SK-MEL-5 (cell line): ENCODE results near the gene ASCC3. TPM values are rescaled to one million over a fixed set of nuclear protein-coding genes. Genes with fewer than 3 reads are reported as not detected.
A peak's percentile ranks its signal among the peaks of the same experiment; 100 is the strongest.
"Not testable (repeated sequence)": the region's sequence is repeated elsewhere in the genome, so short reads cannot be mapped to it uniquely, and the experiment has no call there.

Experiments
- DNase-seq: peaks from one replicate; pipeline ENCODE4 v3.0.0-alpha.2; 2016; ENCODE audit warnings: low read depth, low spot score
- in situ Hi-C: cut with HindIII; loops from 2 replicates; pipeline ENCODE4 v1.10.0; 2016; ENCODE audit warnings: low sequenced_read_pairs, high pct_unique_total_duplicates, low pct_unique_long_range_greater_than_20kb
- total RNA-seq: library from RNA; depleted of rRNA; stranded (reverse); fragments of >200 nt; shearing (Covaris generic); gene quantifications from 2 replicates; pipeline ENCODE4 v1.2.3, GENCODE V29; 2014

Gene ASCC3
- total RNA-seq, 1 experiment from 2014 or later: 38.9 TPM

- DNase-seq, in situ Hi-C loops: not testable (repeated sequence)
These were observed 122.7 kb downstream of the ASCC3 start for GRCh38 chr6:100758386-100758785.

GRCh38 chr6:100753421-100753820 is 127.7 kb downstream of the ASCC3 start:
- in situ Hi-C loops: no loop called here
- no peak for DNase-seq

GRCh38 chr6:100751590-100751989 is 129.5 kb downstream of the ASCC3 start:
- no peak for DNase-seq
- in situ Hi-C loops: no loop called here

- no peak for DNase-seq
- in situ Hi-C loops: no loop called here
These were observed 135.6 kb downstream of the ASCC3 start for GRCh38 chr6:100745419-100746041.

- in situ Hi-C loops: no loop called here
- no peak for DNase-seq
These were observed 140.7 kb downstream of the ASCC3 start for GRCh38 chr6:100740439-100740838.

GRCh38 chr6:100737720-100738119 is 143.4 kb downstream of the ASCC3 start:
- DNase-seq, in situ Hi-C loops: not testable (repeated sequence)

GRCh38 chr6:100731411-100731810 is 149.7 kb downstream of the ASCC3 start:
- peak; percentile 77 for DNase-seq
- in situ Hi-C loops: no loop called here

- DNase-seq: peak; percentile 7
- in situ Hi-C loops: no loop called here
These were observed 150.8 kb downstream of the ASCC3 start for GRCh38 chr6:100730001-100730980.

- in situ Hi-C loops: no loop called here
- DNase-seq: no peak
These were observed 154.5 kb downstream of the ASCC3 start for GRCh38 chr6:100726666-100727065.

GRCh38 chr6:100724696-100725095 is 156.4 kb downstream of the ASCC3 start:
- in situ Hi-C loops: no loop called here
- DNase-seq: peak; percentile 12

GRCh38 chr6:100724222-100724621 is 156.9 kb downstream of the ASCC3 start:
- in situ Hi-C loops: no loop called here
- DNase-seq: peak; percentile 17

GRCh38 chr6:100721256-100721655 is 159.9 kb downstream of the ASCC3 start:
- in situ Hi-C loops: no loop called here
- DNase-seq: peak; percentile 55

GRCh38 chr6:100719883-100720682 is 161.0 kb downstream of the ASCC3 start:
- peak; percentile 61 for DNase-seq
- in situ Hi-C loops: no loop called here

- no peak for DNase-seq
- in situ Hi-C loops: no loop called here
These were observed 168.1 kb downstream of the ASCC3 start for GRCh38 chr6:100712997-100713396.

- in situ Hi-C loops: no loop called here
- no peak for DNase-seq
These were observed 174.6 kb downstream of the ASCC3 start for GRCh38 chr6:100706491-100706890.

- in situ Hi-C loops: no loop called here
- DNase-seq: no peak
These were observed 176.2 kb downstream of the ASCC3 start for GRCh38 chr6:100704961-100705360.

GRCh38 chr6:100701728-100702127 is 179.4 kb downstream of the ASCC3 start:
- in situ Hi-C loops: no loop called here
- DNase-seq: no peak

GRCh38 chr6:100700009-100700408 is 181.1 kb downstream of the ASCC3 start:
- in situ Hi-C loops: no loop called here
- no peak for DNase-seq
